IMR-90 (cell line): ENCODE results near the gene STT3A. TPM values are rescaled to one million over a fixed set of nuclear protein-coding genes. Genes with fewer than 3 reads are reported as not detected.

Experiments used
- ATAC-seq: fragments of 200-7000 bp; cut with Tn5 transposase; 2 replicates; pipeline ENCODE4 v1.9.1; 2020; ENCODE audit warnings: low read depth, mild to moderate bottlenecking, moderate library complexity
- BruUV-seq: library from RNA; stranded (reverse); fragments of 400-500 nt; replicated peaks from 2 replicates; lab custom pipeline; 2021; lab: Mats Ljungman, UMichigan
- CTCF ChIA-PET: fragments of 300-600 bp; formaldehyde crosslinking; extraction: SDS; loops from one replicate; lab custom pipeline; 2021; ENCODE audit warnings: antibody characterized with exemption; lab: Yijun Ruan, JAX
- POLR2A ChIA-PET: fragments of 300-600 bp; sonication (Branson Sonifier 250); formaldehyde crosslinking; loops from one replicate; lab custom pipeline; 2022; ENCODE audit warnings: antibody characterized with exemption; ENCODE audit not compliant: unreplicated experiment; lab: Charles Lee
- DNase-seq: peaks from one replicate; pipeline ENCODE4 v3.0.0; 2013
- H2AFZ ChIP-seq: replicated peaks from 2 replicates; pipeline ENCODE3; 2013; ENCODE audit warnings: low read length, mild to moderate bottlenecking; ENCODE audit not compliant: poor library complexity
- H2AK5ac ChIP-seq: 2 replicates; pipeline ENCODE4 v1.6.1; 2013; ENCODE audit warnings: low read depth, low read length, inconsistent platforms
- H2AK9ac ChIP-seq: replicated peaks from 2 replicates; pipeline ENCODE3; 2013; ENCODE audit warnings: mild to moderate bottlenecking, low read depth, low read length, moderate library complexity; ENCODE audit not compliant: poor library complexity
- H2BK120ac ChIP-seq: 2 replicates; pipeline ENCODE4 v1.6.1; 2013; ENCODE audit warnings: low read depth, low read length, inconsistent platforms
- H2BK15ac ChIP-seq: 3 replicates; pipeline ENCODE4 v1.6.1; 2013; ENCODE audit warnings: low read depth, low read length, inconsistent platforms
- H2BK20ac ChIP-seq: 2 replicates; pipeline ENCODE4 v1.6.1; 2013; ENCODE audit warnings: low read depth, mild to moderate bottlenecking, inconsistent platforms, low read length, moderate library complexity
- H2BK5ac ChIP-seq: 2 replicates; pipeline ENCODE4 v1.6.1; 2013; ENCODE audit warnings: mild to moderate bottlenecking, low read depth, low read length, inconsistent platforms; ENCODE audit not compliant: poor library complexity, severe bottlenecking
- H3K14ac ChIP-seq: replicated peaks from 2 replicates; pipeline ENCODE4 v1.6.1; 2013; ENCODE audit warnings: low read depth, low read length, inconsistent platforms
- H3K18ac ChIP-seq: 2 replicates; pipeline ENCODE4 v1.6.1; 2013; ENCODE audit warnings: low read depth, low read length, control low read depth
- H3K23ac ChIP-seq: 2 replicates; pipeline ENCODE4 v1.6.1; 2013; ENCODE audit warnings: low read depth, low read length, inconsistent platforms
- H3K27ac ChIP-seq: 2 replicates; pipeline ENCODE4 v1.5.1; 2013; ENCODE audit warnings: mild to moderate bottlenecking, control low read depth, low read length; ENCODE audit not compliant: insufficient read depth
- H3K27me3 ChIP-seq: 2 replicates; pipeline ENCODE4 v1.6.1; 2013; ENCODE audit warnings: low read length; ENCODE audit not compliant: control insufficient read depth, insufficient read depth
- H3K36me3 ChIP-seq: 2 replicates; pipeline ENCODE4 v1.6.1; 2013; ENCODE audit warnings: low read length, mixed read lengths; ENCODE audit not compliant: control insufficient read depth, insufficient read depth
- H3K4ac ChIP-seq: 2 replicates; pipeline ENCODE4 v1.6.1; 2013; ENCODE audit warnings: low read depth, low read length, inconsistent platforms
- H3K4me1 ChIP-seq: 2 replicates; pipeline ENCODE4 v1.6.1; 2013; ENCODE audit warnings: low read length, mixed read lengths; ENCODE audit not compliant: control insufficient read depth, insufficient read depth
- H3K4me2 ChIP-seq: 2 replicates; pipeline ENCODE4 v1.6.1; 2013; ENCODE audit warnings: low read depth, mild to moderate bottlenecking, control low read depth, low read length, moderate library complexity
- H3K4me3 ChIP-seq: 2 replicates; pipeline ENCODE4 v1.5.1; 2013; ENCODE audit warnings: low read depth, mild to moderate bottlenecking, control low read depth, low read length, moderate library complexity; ENCODE audit not compliant: insufficient read depth
- H3K56ac ChIP-seq: 2 replicates; pipeline ENCODE4 v1.6.1; 2013; ENCODE audit warnings: low read length, inconsistent platforms; ENCODE audit not compliant: insufficient read depth; ENCODE audit errors: extremely low read depth
- H3K79me1 ChIP-seq, 2 experiments: 2 replicates each; pipeline ENCODE4 v1.6.1; 2013; ENCODE audit warnings: low read length in 2 of 2, inconsistent platforms in 1 of 2, low read depth in 1 of 2
- H3K9ac ChIP-seq: 2 replicates; pipeline ENCODE4 v1.6.1; 2013; ENCODE audit warnings: low read depth, low read length, control low read depth
- H3K9me1 ChIP-seq: 2 replicates; pipeline ENCODE4 v1.6.1; 2013; ENCODE audit warnings: low read length, inconsistent platforms; ENCODE audit not compliant: insufficient read depth
- H3K9me3 ChIP-seq: 2 replicates; pipeline ENCODE4 v1.6.1; 2013; ENCODE audit warnings: low read length; ENCODE audit not compliant: control insufficient read depth, insufficient read depth
- H4K20me1 ChIP-seq: 2 replicates; pipeline ENCODE4 v1.6.1; 2013; ENCODE audit warnings: low read length, inconsistent platforms; ENCODE audit not compliant: insufficient read depth
- H4K5ac ChIP-seq: 2 replicates; pipeline ENCODE4 v1.6.1; 2013; ENCODE audit warnings: mild to moderate bottlenecking, low read depth, low read length, control low read depth
- H4K8ac ChIP-seq, 2 experiments: 2 replicates each; pipeline ENCODE4 v1.6.1; 2013; ENCODE audit warnings: low read depth in 2 of 2, low read length in 2 of 2, control low read depth in 1 of 2, inconsistent platforms in 1 of 2
- H4K91ac ChIP-seq: 2 replicates; pipeline ENCODE4 v1.6.1; 2013; ENCODE audit warnings: low read depth, low read length, inconsistent platforms; ENCODE audit not compliant: insufficient read depth
- CHD1 ChIP-seq: IDR thresholded peaks from 2 replicates; pipeline ENCODE4 v1.6.1; 2012; ENCODE audit warnings: low read depth, low read length, improper control_type of control experiment
- ELK1 ChIP-seq: fragments of 150-350 bp; IDR thresholded peaks from 2 replicates; pipeline ENCODE4 v1.6.1; 2016; ENCODE audit warnings: low read depth, mild to moderate bottlenecking, low read length, moderate library complexity, borderline replicate concordance
- MAFK ChIP-seq: IDR thresholded peaks from 2 replicates; pipeline ENCODE4 v1.6.1; 2012; ENCODE audit warnings: low read depth, low read length, improper control_type of control experiment
- WGBS, 2 experiments: methylation state at CpG; one replicate each; pipeline versions ENCODE4 v1.1.5 to v1.1.7; 2013; ENCODE audit warnings: missing lambda C conversion rate in 2 of 2; ENCODE audit not compliant: insufficient read length in 1 of 2; ENCODE audit errors: extremely low coverage in 2 of 2; 5-methylcytosine and 5-hydroxymethylcytosine counted together
- dilution Hi-C: fragments of 300-500 bp; cut with HindIII; formaldehyde crosslinking; loops from one replicate; pipeline ENCODE4 v1.14.3; 2018; ENCODE audit warnings: low sequenced_read_pairs; ENCODE audit not compliant: unreplicated experiment
- in situ Hi-C: fragments of 300-500 bp; cut with MboI; formaldehyde crosslinking; loops from 3 replicates; pipeline ENCODE4 v1.14.3; 2019; ENCODE audit warnings: low sequenced_read_pairs, inconsistent platforms, mixed read lengths
- intact Hi-C: fragments of 100-400 bp; cut with micrococcal nuclease; formaldehyde crosslinking; loops from 2 replicates; pipeline ENCODE4 v1.10.0; 2022
- polyA plus RNA-seq, 3 experiments: library from polyadenylated mRNA; depleted of rRNA; stranded (reverse); fragments of >200 nt; gene quantifications; 2 replicates each; pipeline ENCODE4 v1.2.3, GENCODE V29; 2012; ENCODE audit warnings: low replicate concordance in 1 of 3
- total RNA-seq: library from RNA; depleted of rRNA; stranded (reverse); fragments of >200 nt; gene quantifications from 2 replicates; pipeline ENCODE4 v1.2.3, GENCODE V29; 2012
- TF ChIP-seq, protein P1 (sequence below): fragments of 150-350 bp; IDR thresholded peaks from 2 replicates; pipeline ENCODE4 v1.6.1; 2017; ENCODE audit warnings: mild to moderate bottlenecking, antibody characterized with exemption, low read length, low read depth

STT3A gene
- total and polyA plus RNA-seq, 2 of the 4 experiments (the other 2 are of a cell fraction), result 180 to 387 TPM

DNA sequence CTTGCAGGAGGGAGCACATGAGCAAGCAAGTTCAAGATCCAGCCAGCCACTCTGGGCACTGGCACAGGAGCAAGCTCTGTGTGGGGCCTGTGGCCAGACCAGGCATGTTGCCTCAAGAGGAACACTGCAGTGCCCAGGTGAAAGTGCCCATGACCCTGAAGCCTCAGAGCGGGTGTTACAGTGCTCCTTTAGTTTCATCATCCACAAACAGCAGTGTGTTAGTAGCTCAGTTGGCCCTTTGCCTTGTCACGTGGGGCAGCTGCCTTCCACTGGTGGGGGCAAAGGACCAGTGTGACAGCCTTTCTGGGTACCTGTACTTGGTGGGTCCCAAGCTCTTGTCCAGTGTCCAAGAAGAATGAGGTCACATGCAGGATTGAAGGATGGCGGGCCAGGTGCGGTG is 26.4 kb upstream of the STT3A start:
- Histone ChIP-seq H3K9ac (no peak overlapping the region), H3K4me2 (no peak overlapping the region), H3K4me3 (no peak overlapping the region), H4K5ac (no peak overlapping the region), H3K4me1 (peaks cover 8% of the 10 kb centered on the region), H2BK120ac (no peak overlapping the region), H2AK9ac (no peak overlapping the region), H3K23ac (no peak overlapping the region), H4K20me1 (no peaks in the 10 kb centered on the region), H3K56ac (no peak overlapping the region), H3K36me3 (no peaks in the 10 kb centered on the region), H3K79me1 (peaks cover 15 to 17% of the 10 kb centered on the region in 2 experiments), H3K9me3 (no peaks in the 10 kb centered on the region), H3K14ac (no peak overlapping the region), H3K9me1 (peaks cover 5% of the 10 kb centered on the region), H3K27me3 (no peaks in the 10 kb centered on the region; the same call in 1 of the 2 replicates), H2BK20ac (no peak overlapping the region), H2BK15ac (no peak overlapping the region), H3K18ac (no peak overlapping the region), H2BK5ac (no peak overlapping the region), H2AK5ac (no peak overlapping the region), H3K4ac (no peak overlapping the region), H3K27ac (no peak overlapping the region), H2AFZ (no peak overlapping the region), H4K8ac (no peak overlapping the region), H4K91ac (no peak overlapping the region)
- BruUV-seq, result no TSS peak
- 92% methylated on average over 2 of the region's 4 CpGs; no CpG with 5 or more reads in 1 of the 2 experiments for WGBS, 2 experiments
- POLR2A ChIA-PET, result no interaction called here
- DNase-seq (no peak), ATAC-seq (no peak)
- CTCF ChIA-PET, result no interaction called here
- intact Hi-C loops, result loop anchor here (5.0 to 10.0 kb wide), 3 partner anchors 49 to 601 kb away; no protein-coding TSS in a partner anchor
- dilution Hi-C loops, result no loop called here
- in situ Hi-C loops, result no loop called here
- TF ChIP-seq ELK1 (no peak), MAFK (no peak), CHD1 (no peak)
- TF ChIP-seq, protein P1, sequence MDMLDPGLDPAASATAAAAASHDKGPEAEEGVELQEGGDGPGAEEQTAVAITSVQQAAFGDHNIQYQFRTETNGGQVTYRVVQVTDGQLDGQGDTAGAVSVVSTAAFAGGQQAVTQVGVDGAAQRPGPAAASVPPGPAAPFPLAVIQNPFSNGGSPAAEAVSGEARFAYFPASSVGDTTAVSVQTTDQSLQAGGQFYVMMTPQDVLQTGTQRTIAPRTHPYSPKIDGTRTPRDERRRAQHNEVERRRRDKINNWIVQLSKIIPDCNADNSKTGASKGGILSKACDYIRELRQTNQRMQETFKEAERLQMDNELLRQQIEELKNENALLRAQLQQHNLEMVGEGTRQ, result no peak
